Activated CD4-positive, alpha-beta T cell treated with anti-CD3 and anti-CD28 coated beads, Interleukin-2, amount 10 ng/mL, durations not matched to agents 7 days and 5 days (primary cell): ENCODE data around the gene PARD3. TPM values are rescaled to one million over a fixed set of nuclear protein-coding genes. Genes with fewer than 3 reads are reported as not detected.
"Not testable (repeated sequence)": the region's sequence is repeated elsewhere in the genome, so short reads cannot be mapped to it uniquely, and the experiment has no call there.

ENCODE experiments used
- CTCF ChIA-PET: fragments of 350-600 bp; sonication (Branson Sonifier 250); formaldehyde crosslinking; loops from one replicate; lab custom pipeline; 2021; ENCODE audit warnings: antibody characterized with exemption; lab: Charles Lee
- POLR2A ChIA-PET: fragments of 350-600 bp; sonication (Branson Sonifier 250); formaldehyde crosslinking; loops from one replicate; lab custom pipeline; 2021; ENCODE audit warnings: antibody characterized with exemption; lab: Charles Lee
- DNase-seq: peaks from one replicate; pipeline ENCODE4 v3.0.0-alpha.2; 2020
- H3K27ac Mint-ChIP-seq: one replicate; pipeline ENCODE4 v1.8.0; 2021; ENCODE audit warnings: mild to moderate bottlenecking, moderate library complexity, mixed read lengths
- H3K27me3 Mint-ChIP-seq: one replicate; pipeline ENCODE4 v1.8.0; 2021; ENCODE audit warnings: mixed read lengths
- H3K36me3 Mint-ChIP-seq: one replicate; pipeline ENCODE4 v1.8.0; 2021; ENCODE audit warnings: low read depth, mixed read lengths
- H3K4me1 Mint-ChIP-seq: one replicate; pipeline ENCODE4 v1.8.0; 2021; ENCODE audit warnings: mixed read lengths
- H3K4me3 Mint-ChIP-seq: one replicate; pipeline ENCODE4 v1.8.0; 2021; ENCODE audit warnings: mild to moderate bottlenecking, moderate library complexity, mixed read lengths
- H3K9me3 Mint-ChIP-seq: one replicate; pipeline ENCODE4 v1.8.0; 2021; ENCODE audit warnings: mixed read lengths
- total RNA-seq, 2 experiments: library from RNA; stranded (reverse); gene quantifications; one replicate each; pipeline ENCODE4 v1.2.3, GENCODE V29; 2021

Gene PARD3
- total RNA-seq, 2 experiments from 2014 or later, result 1.0 to 1.2 TPM

DNA sequence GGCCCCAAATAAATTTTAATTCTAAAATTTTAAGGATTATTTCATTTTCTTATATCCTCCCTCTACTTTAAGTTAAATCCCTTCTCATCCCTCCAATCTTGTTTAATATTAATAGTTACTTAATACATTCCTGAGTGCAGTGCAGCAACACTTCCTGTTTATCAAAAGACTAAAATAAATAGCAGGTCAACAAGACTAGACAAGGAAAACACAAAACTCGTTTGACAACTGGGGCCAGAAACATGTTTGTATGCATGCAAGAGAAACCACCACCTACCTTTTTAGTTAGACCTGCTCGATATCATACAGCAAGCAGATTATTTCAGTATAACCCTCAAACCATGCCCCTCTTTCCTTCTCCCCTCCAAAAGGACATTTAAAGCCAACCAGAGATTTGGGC is 95.8 kb downstream of the PARD3 start:
- Mint-ChIP-seq H3K27ac (no peak overlapping the region), H3K36me3 (no peaks in the 10 kb centered on the region), H3K27me3 (peaks cover 4% of the 10 kb centered on the region), H3K4me1 (peaks cover 4% of the 10 kb centered on the region), H3K4me3 (no peak overlapping the region), H3K9me3 (no peaks in the 10 kb centered on the region)
- ChIA-PET CTCF (no interaction called here), POLR2A (no interaction called here)
- DNase-seq, result no peak

DNA sequence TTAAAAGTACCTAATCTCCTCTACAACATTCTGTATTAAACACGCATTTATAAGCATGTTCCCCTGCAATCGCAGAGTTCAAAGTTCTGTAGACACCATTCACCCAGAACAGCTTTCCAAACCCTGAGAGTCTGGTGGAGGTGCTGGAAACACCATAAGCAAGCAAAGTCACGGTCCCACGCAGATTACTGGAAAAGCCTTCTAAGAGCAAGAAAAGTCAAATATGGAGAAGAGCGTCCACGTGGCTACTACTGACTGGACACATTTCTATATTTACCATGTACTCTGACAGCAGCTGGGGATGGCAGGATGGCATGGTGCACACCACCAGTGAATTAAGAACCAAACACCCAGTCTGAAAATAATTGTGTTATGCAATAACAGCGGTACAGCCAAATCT is 97.7 kb downstream of the PARD3 start:
- Mint-ChIP-seq H3K36me3 (no peaks in the 10 kb centered on the region), H3K9me3 (no peaks in the 10 kb centered on the region), H3K27ac (no peak overlapping the region), H3K4me3 (no peak overlapping the region), H3K27me3 (no peaks in the 10 kb centered on the region), H3K4me1 (peaks cover 4% of the 10 kb centered on the region)
- CTCF ChIA-PET, result no interaction called here
- no peak for DNase-seq
- POLR2A ChIA-PET, result no interaction called here

DNA sequence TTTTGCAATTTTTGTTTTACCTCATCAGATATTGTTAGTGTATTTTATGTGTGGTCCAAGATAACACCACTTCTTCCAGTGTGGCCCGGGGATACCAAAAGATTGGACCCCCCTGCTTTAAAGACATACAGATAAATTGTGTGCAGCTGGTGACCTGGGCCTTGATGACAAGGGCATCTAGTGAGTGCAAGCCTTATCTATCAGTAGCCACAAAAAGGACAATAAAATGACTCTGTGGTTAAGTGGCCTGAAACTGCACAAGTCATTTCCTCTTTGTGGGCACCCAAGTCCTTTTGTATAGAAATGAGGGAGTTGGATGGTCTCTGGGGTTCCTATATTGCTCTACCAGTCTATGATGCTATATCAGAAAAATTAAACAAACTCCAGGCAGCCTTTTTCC is 98.1 kb downstream of the PARD3 start:
- Mint-ChIP-seq H3K27ac (no peak overlapping the region), H3K9me3 (no peaks in the 10 kb centered on the region), H3K4me3 (no peak overlapping the region), H3K4me1 (peaks cover 4% of the 10 kb centered on the region), H3K36me3 (no peaks in the 10 kb centered on the region), H3K27me3 (no peaks in the 10 kb centered on the region)
- ChIA-PET POLR2A (no interaction called here), CTCF (no interaction called here)
- no peak for DNase-seq

DNA sequence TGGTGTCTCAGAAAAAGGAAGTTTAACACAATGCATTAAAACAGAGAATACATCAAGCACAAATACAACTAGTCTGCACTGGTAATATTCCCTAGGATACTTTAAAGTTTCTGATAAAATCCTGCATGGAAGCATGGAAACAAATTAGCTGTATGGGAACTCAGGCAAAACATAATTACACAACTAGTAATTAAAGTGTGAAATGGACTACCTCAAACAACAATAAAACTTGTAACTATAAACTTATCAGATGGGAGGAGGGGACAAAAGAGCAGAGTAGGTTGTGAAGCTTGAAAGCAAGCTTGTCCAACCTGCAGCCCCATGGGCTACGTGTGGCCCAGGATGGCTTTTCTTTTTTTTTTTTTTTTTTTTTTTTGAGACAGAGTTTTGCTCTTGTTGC is 98.9 kb downstream of the PARD3 start:
- Mint-ChIP-seq H3K27me3 (no peaks in the 10 kb centered on the region), H3K4me1 (peaks cover 4% of the 10 kb centered on the region), H3K36me3 (no peaks in the 10 kb centered on the region), H3K9me3 (no peaks in the 10 kb centered on the region), H3K27ac (no peak overlapping the region), H3K4me3 (no peak overlapping the region)
- no peak for DNase-seq
- ChIA-PET CTCF (no interaction called here), POLR2A (no interaction called here)

DNA sequence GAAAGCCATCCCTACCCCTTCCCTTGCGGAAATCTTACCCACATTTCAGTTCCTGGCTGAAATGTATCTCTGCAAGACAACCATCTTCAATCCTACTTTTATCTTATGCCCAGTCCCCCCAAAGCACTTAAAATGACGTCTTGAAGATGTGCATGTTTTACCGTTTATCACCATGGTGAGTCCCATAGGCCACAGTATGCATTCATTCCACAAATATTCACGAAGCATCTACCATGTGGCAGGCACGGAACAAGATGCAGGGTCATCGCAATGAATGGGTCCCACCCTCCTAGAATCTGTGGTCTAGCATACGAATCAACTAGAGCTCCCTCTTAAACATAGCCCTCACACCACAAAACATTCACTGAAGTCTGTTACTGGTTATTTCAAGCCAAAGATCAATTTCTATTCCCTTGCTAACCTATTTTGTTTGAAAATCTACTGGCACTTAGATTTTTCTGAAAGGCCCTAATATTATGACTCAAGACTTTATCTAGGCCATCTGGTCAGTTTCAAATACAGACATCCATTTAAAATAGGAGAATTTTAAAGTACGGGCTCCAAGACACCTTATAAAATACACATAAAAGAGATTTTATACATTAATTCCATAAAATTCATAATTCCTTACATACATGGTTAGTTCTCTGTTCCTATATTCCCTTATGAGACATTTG is 99.4 kb downstream of the PARD3 start:
- CTCF ChIA-PET, result no interaction called here
- H3K4me1 Mint-ChIP-seq, result peaks cover 4% of the 10 kb centered on the region
- no peaks in the 10 kb centered on the region for H3K27me3 Mint-ChIP-seq
- POLR2A ChIA-PET, result no interaction called here
- H3K4me3 Mint-ChIP-seq, result no peak overlapping the region
- DNase-seq, result no peak
- H3K36me3 Mint-ChIP-seq, result no peaks in the 10 kb centered on the region
- no peak overlapping the region for H3K27ac Mint-ChIP-seq
- H3K9me3 Mint-ChIP-seq, result no peaks in the 10 kb centered on the region

DNA sequence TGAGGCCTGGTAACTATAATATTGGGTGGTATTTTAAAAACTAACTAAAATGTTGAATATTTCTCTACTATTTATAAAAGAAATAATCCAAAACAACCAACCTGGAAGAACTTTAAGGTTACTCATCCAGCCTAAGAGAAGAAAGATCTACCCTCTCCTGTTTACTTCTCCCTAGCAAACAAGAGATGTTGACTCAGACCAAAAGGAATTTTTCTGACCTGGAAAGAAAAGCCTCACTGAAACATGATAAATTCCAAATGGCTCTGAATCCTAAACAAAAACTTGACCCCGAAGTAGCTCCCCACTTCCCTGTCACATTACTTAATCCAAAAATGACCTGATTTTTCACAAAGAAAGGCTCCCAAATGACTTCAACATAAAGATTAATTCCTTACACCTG is 101.2 kb downstream of the PARD3 start:
- H3K36me3 Mint-ChIP-seq, result no peaks in the 10 kb centered on the region
- DNase-seq, result no peak
- ChIA-PET CTCF (no interaction called here), POLR2A (no interaction called here)
- H3K27ac Mint-ChIP-seq, result no peak overlapping the region
- peaks cover 4% of the 10 kb centered on the region for H3K4me1 Mint-ChIP-seq
- no peaks in the 10 kb centered on the region for H3K27me3 Mint-ChIP-seq
- no peak overlapping the region for H3K4me3 Mint-ChIP-seq
- no peaks in the 10 kb centered on the region for H3K9me3 Mint-ChIP-seq

DNA sequence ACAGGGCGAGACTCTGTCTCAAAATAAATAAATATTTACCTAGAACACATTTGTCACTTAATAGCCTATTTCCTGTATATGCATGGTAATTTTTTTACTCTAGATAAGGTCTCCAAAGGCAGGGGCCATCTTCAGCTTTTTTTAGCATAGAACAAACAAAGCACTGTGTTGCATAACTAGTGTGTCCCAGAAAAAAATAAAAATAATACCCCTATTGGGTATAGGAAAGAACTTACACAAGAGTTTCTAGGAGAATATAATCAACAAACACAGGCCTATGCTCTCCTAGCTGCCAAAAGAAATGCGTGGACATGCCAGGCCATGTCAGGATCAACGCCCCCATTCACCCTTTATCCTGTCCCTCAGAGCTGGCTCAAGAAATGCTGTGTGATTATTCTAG is 103.6 kb downstream of the PARD3 start:
- CTCF ChIA-PET, result no interaction called here

DNA sequence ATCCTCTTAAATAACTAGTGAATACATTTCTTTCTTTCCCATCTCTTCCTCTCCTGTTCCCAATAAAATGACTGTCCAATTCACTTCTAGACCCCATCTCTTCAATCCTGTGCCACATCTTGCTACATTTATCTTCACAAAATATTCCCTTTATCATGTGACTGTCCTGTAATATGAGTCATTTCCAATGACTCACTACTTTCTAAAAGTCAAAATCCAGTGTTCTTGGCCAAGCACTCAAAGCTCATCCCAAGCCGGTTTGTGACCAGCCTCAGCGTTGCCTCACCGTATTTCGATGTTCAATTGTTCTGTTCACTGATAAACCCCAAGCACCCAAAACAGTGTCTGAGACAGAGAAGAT is 104.7 kb downstream of the PARD3 start:
- ChIA-PET CTCF (no interaction called here), POLR2A (no interaction called here)
- no peaks in the 10 kb centered on the region for H3K36me3 Mint-ChIP-seq
- no peak overlapping the region for H3K4me3 Mint-ChIP-seq
- no peak for DNase-seq
- H3K9me3 Mint-ChIP-seq, result no peaks in the 10 kb centered on the region
- H3K27ac Mint-ChIP-seq, result no peak overlapping the region
- H3K27me3 Mint-ChIP-seq, result peaks cover 4% of the 10 kb centered on the region
- H3K4me1 Mint-ChIP-seq, result peaks cover 7% of the 10 kb centered on the region

More for the DNA sequence above, 103.6 kb downstream of the PARD3 start:
- Mint-ChIP-seq H3K4me3 (no peak overlapping the region), H3K27me3 (peaks cover 1% of the 10 kb centered on the region), H3K9me3 (no peaks in the 10 kb centered on the region), H3K36me3 (no peaks in the 10 kb centered on the region), H3K27ac (no peak overlapping the region), H3K4me1 (no peaks in the 10 kb centered on the region)
- POLR2A ChIA-PET, result no interaction called here
- no peak for DNase-seq

DNA sequence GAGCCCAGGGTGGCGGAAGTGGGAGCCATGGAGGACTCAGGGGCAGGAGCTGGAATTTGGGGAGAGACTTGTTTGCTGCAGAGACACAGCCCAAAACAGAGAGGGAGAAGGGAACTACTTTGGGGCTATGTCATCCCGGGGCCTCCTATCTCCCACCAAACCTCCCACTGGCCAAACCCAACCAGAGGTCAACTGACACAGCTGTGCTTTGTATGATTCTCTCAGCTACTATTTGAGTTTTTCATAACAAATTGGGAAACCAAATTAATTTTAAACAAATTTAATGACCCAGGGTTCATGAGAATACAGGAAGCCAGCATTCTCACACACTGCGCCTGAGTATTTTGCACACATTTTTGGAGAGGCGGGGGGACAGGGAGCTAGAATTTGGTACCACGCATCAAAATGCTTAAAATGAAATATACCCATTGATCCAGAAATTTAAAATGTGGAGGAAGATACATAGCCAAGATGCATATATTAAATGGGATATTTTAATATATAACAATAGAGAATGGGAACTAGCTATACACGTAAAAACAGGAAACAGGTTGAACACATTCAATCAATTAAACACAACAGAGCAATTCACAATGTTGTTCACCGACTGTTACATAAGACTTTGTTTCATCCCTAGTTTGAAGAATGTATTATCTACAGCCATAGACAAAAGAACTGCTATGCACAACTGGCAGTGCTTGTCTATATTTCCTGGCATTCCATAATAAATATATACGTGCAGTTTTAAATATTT is 105.3 kb downstream of the PARD3 start:
- Mint-ChIP-seq H3K4me1 (peaks cover 7% of the 10 kb centered on the region), H3K9me3 (no peaks in the 10 kb centered on the region), H3K27me3 (peaks cover 4% of the 10 kb centered on the region), H3K36me3 (no peaks in the 10 kb centered on the region), H3K4me3 (no peak overlapping the region), H3K27ac (no peak overlapping the region)
- no peak for DNase-seq
- ChIA-PET CTCF (no interaction called here), POLR2A (no interaction called here)

DNA sequence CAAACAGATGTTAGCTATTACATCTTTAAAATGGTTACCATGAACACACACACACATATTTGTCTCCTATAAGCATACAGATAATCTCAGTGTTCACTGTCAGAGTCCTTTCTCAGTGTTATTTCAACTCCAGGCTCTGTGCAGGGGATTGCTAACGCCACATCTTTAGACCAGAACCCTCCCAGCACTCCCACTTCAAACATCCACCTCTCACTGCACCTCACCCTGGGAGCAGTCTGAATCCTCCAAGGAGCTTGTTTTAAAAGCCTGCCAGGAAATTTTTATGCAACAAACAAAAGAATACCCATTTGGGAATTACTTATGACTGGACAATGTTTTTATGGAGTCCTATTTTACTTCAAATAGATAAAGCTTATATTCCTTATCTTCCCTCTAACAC is 107.4 kb downstream of the PARD3 start:
- H3K9me3 Mint-ChIP-seq, result no peaks in the 10 kb centered on the region
- H3K27me3 Mint-ChIP-seq, result peaks cover 19% of the 10 kb centered on the region
- no peak for DNase-seq
- H3K36me3 Mint-ChIP-seq, result no peaks in the 10 kb centered on the region
- peaks cover 7% of the 10 kb centered on the region for H3K4me1 Mint-ChIP-seq
- ChIA-PET POLR2A (no interaction called here), CTCF (no interaction called here)
- H3K4me3 Mint-ChIP-seq, result no peak overlapping the region
- no peak overlapping the region for H3K27ac Mint-ChIP-seq

DNA sequence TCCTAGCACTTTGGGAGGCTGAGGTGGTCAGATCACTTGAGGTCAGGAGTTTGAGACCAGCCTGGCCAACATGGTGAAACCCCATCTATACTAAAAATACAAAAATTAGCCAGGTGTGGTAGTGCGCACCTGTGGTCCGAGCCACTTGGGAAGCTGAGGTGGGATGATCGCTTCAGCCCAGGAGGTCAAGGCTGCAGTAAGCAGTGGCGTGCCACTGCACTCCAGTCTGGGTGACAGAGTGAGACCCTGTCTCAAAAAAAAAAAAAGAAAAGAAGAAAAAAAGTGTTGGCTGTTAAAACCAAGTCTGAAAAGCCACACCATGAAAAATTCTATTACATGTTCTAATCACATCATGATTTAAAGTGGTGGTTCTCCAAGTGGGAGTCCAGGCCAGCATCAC is 108.1 kb downstream of the PARD3 start:
- DNase-seq, H3K9me3 Mint-ChIP-seq, H3K27ac Mint-ChIP-seq, H3K4me1 Mint-ChIP-seq, POLR2A ChIA-PET, H3K4me3 Mint-ChIP-seq, CTCF ChIA-PET, H3K36me3 Mint-ChIP-seq: not testable (repeated sequence)
- H3K27me3 Mint-ChIP-seq, result peaks cover 20% of the 10 kb centered on the region

DNA sequence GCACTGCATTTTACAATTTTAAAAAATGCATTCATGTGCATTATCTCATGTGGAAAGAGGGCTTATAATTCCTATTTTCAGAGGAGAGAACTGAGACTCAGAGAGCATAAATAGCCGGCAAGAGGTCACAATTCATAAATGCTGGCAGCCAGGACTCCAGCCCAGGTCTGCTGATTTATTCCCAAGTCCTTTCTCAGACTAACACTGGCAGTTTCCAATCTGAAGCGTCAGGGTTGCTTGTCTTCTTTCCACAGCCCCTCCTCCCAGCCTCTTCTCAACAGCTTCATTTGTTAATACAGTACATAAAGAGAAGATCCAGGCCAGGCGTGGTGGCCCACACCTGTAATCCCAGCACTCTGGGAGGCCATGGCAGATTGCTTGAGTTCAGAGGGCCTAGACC is 108.9 kb downstream of the PARD3 start:
- Mint-ChIP-seq H3K4me3 (no peak overlapping the region), H3K27me3 (peaks cover 20% of the 10 kb centered on the region), H3K4me1 (peaks cover 7% of the 10 kb centered on the region), H3K36me3 (no peaks in the 10 kb centered on the region), H3K27ac (no peak overlapping the region), H3K9me3 (no peaks in the 10 kb centered on the region)
- no peak for DNase-seq
- CTCF ChIA-PET, result no interaction called here
- POLR2A ChIA-PET, result no interaction called here

DNA sequence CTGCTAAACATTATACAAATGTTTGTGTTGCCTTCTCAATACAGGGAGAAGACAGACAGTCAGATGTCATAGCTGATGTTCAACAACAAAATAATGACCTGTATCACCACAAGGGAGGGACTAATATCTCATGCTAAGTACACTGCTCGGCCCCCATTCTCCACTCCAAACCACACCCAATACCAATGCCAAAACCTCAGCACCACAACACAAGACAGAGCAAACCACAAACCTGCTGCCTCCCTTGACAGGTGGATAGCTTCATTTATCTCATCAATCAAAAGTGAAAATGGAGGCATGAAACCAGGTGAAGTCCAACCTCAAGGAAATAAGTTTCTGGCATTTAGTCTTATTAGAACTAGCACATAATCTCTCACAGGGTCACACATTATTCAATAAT is 109.5 kb downstream of the PARD3 start:
- Mint-ChIP-seq H3K4me3 (no peak overlapping the region), H3K9me3 (no peaks in the 10 kb centered on the region), H3K4me1 (peaks cover 7% of the 10 kb centered on the region), H3K27ac (no peak overlapping the region), H3K36me3 (no peaks in the 10 kb centered on the region), H3K27me3 (peaks cover 20% of the 10 kb centered on the region)
- ChIA-PET POLR2A (interaction anchor here (0.5 kb wide), 1 partner anchor 15 kb away, joined by 8 read pairs; no protein-coding TSS in a partner anchor), CTCF (no interaction called here)
- no peak for DNase-seq
